HL-60/S4 treated with phorbol 12-myristate 13-acetate at 8.2 ng/mL for 4 days and 3 days (cell line): Measurements from ENCODE around the gene PDE11A.

Source experiments
- in situ Hi-C: fragments of 300-500 bp; cut with MboI; formaldehyde crosslinking; loops from 2 replicates; pipeline ENCODE4 v1.15.0; 2022; ENCODE audit warnings: low sequenced_read_pairs

The PDE11A gene

GRCh38 chr2:177584030-177584692, 488.4 kb downstream of the PDE11A start:
- in situ Hi-C loops: no loop called here

GRCh38 chr2:177582000-177582399, 490.6 kb downstream of the PDE11A start:
- in situ Hi-C loops: no loop called here

- in situ Hi-C loops: no loop called here
Measured at GRCh38 chr2:177579486-177580036, 493.0 kb downstream of the PDE11A start.

GRCh38 chr2:177578454-177578853, 494.1 kb downstream of the PDE11A start:
- in situ Hi-C loops: no loop called here

- in situ Hi-C loops: no loop called here
Measured at GRCh38 chr2:177577075-177577474, 495.5 kb downstream of the PDE11A start.

GRCh38 chr2:177575358-177575757, 497.2 kb downstream of the PDE11A start:
- in situ Hi-C loops: no loop called here

GRCh38 chr2:177574356-177574755, 498.2 kb downstream of the PDE11A start:
- in situ Hi-C loops: no loop called here
